ENCODE measurements around the gene SMAD2. TPM values are rescaled to one million over a fixed set of nuclear protein-coding genes. Genes with fewer than 3 reads are reported as not detected.

SMAD2 gene
- total RNA-seq, 4 donors from 2014 or later = 38.1 to 67.7 (median 42.4) TPM

- 82 to 84% methylated on average over 3 of the region's 3 CpGs for WGBS, 2 donors
- Histone ChIP-seq H3K27me3 (no peaks in the 10 kb centered on the region), H3K4me3 (no peak overlapping the region), H3K27ac (no peak overlapping the region), H3K9me3 (no peaks in the 10 kb centered on the region), H3K4me1 (peaks cover 0 to 8% (median 0%) of the 10 kb centered on the region in 3 donors), H3K36me3 (peaks cover 0 to 37% (median 0%) of the 10 kb centered on the region in 3 donors)
- no peak for TF ChIP-seq CTCF (IDR thresholded peaks at IDR 0.05)
- no peak for TF ChIP-seq POLR2A (IDR thresholded peaks at IDR 0.05)
- intact Hi-C loops (cut with DNase I) = no loop called here
- DNase-seq = no peak
These were observed 52.6 kb downstream of the SMAD2 start for GRCh38 chr18:47877892-47878291.

GRCh38 chr18:47876813-47877212, 53.6 kb downstream of the SMAD2 start:
- WGBS, 2 donors = 93 to 96% methylated on average over 2 of the region's 2 CpGs
- no peak overlapping the region for H3K27ac ChIP-seq
- DNase-seq = no peak
- TF ChIP-seq POLR2A (IDR thresholded peaks at IDR 0.05) (no peak), CTCF (IDR thresholded peaks at IDR 0.05) (no peak)
- no peaks in the 10 kb centered on the region for H3K9me3 ChIP-seq
- H3K27me3 ChIP-seq = no peaks in the 10 kb centered on the region
- peaks cover 0 to 8% (median 0%) of the 10 kb centered on the region in 3 donors for H3K4me1 ChIP-seq
- no peak overlapping the region for H3K4me3 ChIP-seq
- peaks cover 0 to 33% (median 0%) of the 10 kb centered on the region in 3 donors for H3K36me3 ChIP-seq
- intact Hi-C loops (cut with DNase I) = no loop called here

- peaks cover 0 to 23% (median 3%) of the 10 kb centered on the region in 3 donors for H3K4me1 ChIP-seq
- H3K4me3 ChIP-seq = no peak overlapping the region
- H3K9me3 ChIP-seq = no peaks in the 10 kb centered on the region
- H3K27me3 ChIP-seq = no peaks in the 10 kb centered on the region
- DNase-seq = no peak
- no peak for TF ChIP-seq CTCF (IDR thresholded peaks at IDR 0.05)
- no peak for TF ChIP-seq POLR2A (IDR thresholded peaks at IDR 0.05)
- no peak overlapping the region for H3K27ac ChIP-seq
- intact Hi-C loops (cut with DNase I) = no loop called here
- H3K36me3 ChIP-seq = peaks cover 0 to 20% (median 0%) of the 10 kb centered on the region in 3 donors
These were observed 56.8 kb downstream of the SMAD2 start for GRCh38 chr18:47873625-47874024.

- H3K4me1 ChIP-seq = peaks cover 0 to 23% (median 3%) of the 10 kb centered on the region in 3 donors
- H3K36me3 ChIP-seq = peaks cover 0 to 26% (median 0%) of the 10 kb centered on the region in 3 donors
- intact Hi-C loops (cut with DNase I) = no loop called here
- 97 to 99% methylated on average over 6 of the region's 6 CpGs for whole genome bisulfite sequencing, 2 donors
- H3K4me3 ChIP-seq = no peak overlapping the region
- no peaks in the 10 kb centered on the region for H3K9me3 ChIP-seq
- TF ChIP-seq POLR2A (IDR thresholded peaks at IDR 0.05) (no peak), CTCF (IDR thresholded peaks at IDR 0.05) (no peak)
- H3K27me3 ChIP-seq = no peaks in the 10 kb centered on the region
- no peak overlapping the region for H3K27ac ChIP-seq
- no peak for DNase-seq
These were observed 58.0 kb downstream of the SMAD2 start for GRCh38 chr18:47872426-47872825.

- no peak for TF ChIP-seq CTCF (IDR thresholded peaks at IDR 0.05)
- TF ChIP-seq POLR2A (IDR thresholded peaks at IDR 0.05) = no peak
- H3K4me3 ChIP-seq = no peak overlapping the region
- H3K4me1 ChIP-seq = peaks cover 0 to 23% (median 3%) of the 10 kb centered on the region in 3 donors
- no peaks in the 10 kb centered on the region for H3K9me3 ChIP-seq
- WGBS, 2 donors = 80 to 92% methylated on average over 3 of the region's 3 CpGs
- H3K27ac ChIP-seq = no peak overlapping the region
- H3K36me3 ChIP-seq = peaks cover 0 to 34% (median 0%) of the 10 kb centered on the region in 3 donors
- H3K27me3 ChIP-seq = no peaks in the 10 kb centered on the region
- intact Hi-C loops (cut with DNase I) = no loop called here
- no peak for DNase-seq
These were observed 59.2 kb downstream of the SMAD2 start for GRCh38 chr18:47871288-47871687.

Measured in esophagus squamous epithelium (tissue), 5 donors.